GM13976 (cell line): ENCODE results near the gene SERPINA4.

Source experiments
- DNase-seq: peaks from one replicate; pipeline ENCODE4 v3.0.0; 2012; ENCODE audit warnings: low spot score
- CTCF ChIP-seq: IDR thresholded peaks from 2 replicates; pipeline ENCODE4 v1.5.1; 2012; ENCODE audit warnings: borderline replicate concordance, mild to moderate bottlenecking; ENCODE audit not compliant: insufficient read depth; ENCODE audit errors: extremely low read depth, missing control alignments, control extremely low read depth
- in situ Hi-C: fragments of 300-500 bp; cut with MboI; formaldehyde crosslinking; loops from one replicate; pipeline ENCODE4 v1.12.0; 2022; ENCODE audit warnings: low sequenced_read_pairs, mixed read lengths, inconsistent platforms; ENCODE audit not compliant: unreplicated experiment

SERPINA4 gene

DNA sequence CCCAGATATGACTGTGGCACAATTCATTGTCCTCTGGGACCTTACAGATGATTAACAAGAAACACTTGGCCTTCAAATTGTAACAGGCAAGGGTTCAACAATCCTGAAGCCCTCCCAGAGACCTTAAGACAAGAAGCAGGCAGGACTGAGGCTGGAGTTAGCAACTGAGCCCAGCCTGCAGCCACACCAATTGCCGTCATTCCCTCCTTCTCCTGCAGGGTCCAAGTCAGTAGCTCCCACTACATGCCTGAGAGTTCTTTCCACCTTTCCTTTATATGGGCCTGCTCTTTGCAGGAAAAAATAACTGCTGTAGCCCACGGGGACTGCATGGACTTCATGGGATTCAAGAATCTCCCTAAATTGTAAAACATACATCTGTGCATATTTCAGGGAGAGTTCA is 2.4 kb upstream of the SERPINA4 start:
- TF ChIP-seq CTCF, result no peak
- in situ Hi-C loops, result loop anchor here (10.0 kb wide), 1 partner anchor 124 kb away; no protein-coding TSS in a partner anchor
- no peak for DNase-seq

GRCh38 chr14:94559638-94560290 is 1.5 kb upstream of the SERPINA4 start:
- in situ Hi-C loops, result loop anchor here (10.0 kb wide), 1 partner anchor 125 kb away; no protein-coding TSS in a partner anchor
- no peak for DNase-seq
- no peak for TF ChIP-seq CTCF

DNA sequence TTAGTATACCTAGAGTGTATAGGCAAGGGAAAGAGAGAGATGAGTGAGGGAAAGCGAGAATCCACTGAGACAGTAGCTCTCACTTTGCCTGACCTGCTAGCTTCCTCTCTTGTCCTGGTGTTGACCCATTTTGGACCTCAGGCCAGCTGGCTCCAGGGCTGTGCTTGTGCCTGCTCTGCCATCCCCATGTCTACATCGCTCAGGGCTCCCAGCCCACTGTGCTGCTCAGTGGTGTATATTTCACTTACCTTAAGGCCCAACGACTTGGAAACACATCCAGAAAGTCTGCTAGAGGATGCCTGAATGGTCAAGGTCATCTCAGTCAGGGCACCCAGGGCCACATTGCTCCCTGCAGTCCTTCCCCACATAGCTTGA is 964 bp upstream of the SERPINA4 start:
- no peak for DNase-seq
- TF ChIP-seq CTCF, result no peak
- in situ Hi-C loops, result no loop called here

GRCh38 chr14:94561656-94562010 is 391 bp downstream of the SERPINA4 start:
- in situ Hi-C loops, result no loop called here

DNA sequence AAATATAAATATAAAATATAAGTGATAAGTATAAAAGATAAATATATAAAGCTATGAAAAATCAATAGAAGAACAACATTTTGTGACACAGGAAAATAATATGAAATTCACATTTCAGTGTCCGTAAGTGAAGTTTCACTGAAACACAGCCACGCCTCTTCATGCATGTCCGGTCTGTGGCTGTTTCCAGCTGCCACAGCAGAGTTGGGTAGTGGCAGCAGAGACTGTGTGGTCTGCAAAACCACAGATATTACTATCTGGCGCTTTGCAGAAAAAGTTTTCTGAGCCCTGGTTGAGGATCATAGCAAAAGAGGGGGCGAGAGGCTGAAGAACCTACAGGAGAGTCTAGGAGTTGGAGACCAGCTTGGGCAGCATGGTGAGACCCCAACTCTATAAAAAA is 780 bp downstream of the SERPINA4 start:
- in situ Hi-C loops, result no loop called here
- no peak for DNase-seq
- no peak for TF ChIP-seq CTCF

More at GRCh38 chr14:94561656-94562010, 391 bp downstream of the SERPINA4 start:
- no peak for DNase-seq
- no peak for TF ChIP-seq CTCF

GRCh38 chr14:94562941-94563883 is 2.0 kb downstream of the SERPINA4 start:
- in situ Hi-C loops, result no loop called here
- no peak for DNase-seq
- TF ChIP-seq CTCF, result no peak
